Hindlimb muscle (tissue), 1 donor: ENCODE measurements around the gene KRT81. TPM values are rescaled to one million over a fixed set of nuclear protein-coding genes. Genes with fewer than 3 reads are reported as not detected.
"Not testable (repeated sequence)": the region's sequence is repeated elsewhere in the genome, so short reads cannot be mapped to it uniquely, and the experiment has no call there.

Source experiments
- DNase-seq: peaks from one replicate; pipeline ENCODE4 v3.0.0-alpha.2; 2013
- polyA plus RNA-seq: library from polyadenylated mRNA; unstranded; fragments of 120-200 nt; gene quantifications from one replicate; pipeline ENCODE4 v1.2.1, GENCODE V29; 2013; ENCODE audit not compliant: insufficient read length

The KRT81 gene
- polyA plus RNA-seq, 1 donor = 0.14 TPM

- DNase-seq = no peak
These were observed 4.3 kb upstream of the KRT81 start for GRCh38 chr12:52295663-52296062.

GRCh38 chr12:52294803-52295202 is 3.5 kb upstream of the KRT81 start:
- no peak for DNase-seq

- DNase-seq = no peak
These were observed 2.6 kb upstream of the KRT81 start for GRCh38 chr12:52293926-52294325.

GRCh38 chr12:52290483-52291134 is 725 bp downstream of the KRT81 start:
- not testable (repeated sequence) for DNase-seq

GRCh38 chr12:52287816-52288805 is 3.2 kb downstream of the KRT81 start:
- DNase-seq = not testable (repeated sequence)

GRCh38 chr12:52286857-52287785 is 4.2 kb downstream of the KRT81 start:
- DNase-seq = not testable (repeated sequence)

- no peak for DNase-seq
These were observed 5.3 kb downstream of the KRT81 start for GRCh38 chr12:52285851-52286530.

GRCh38 chr12:52285172-52285745 is 6.1 kb downstream of the KRT81 start:
- DNase-seq = no peak

GRCh38 chr12:52284562-52285171 is 6.7 kb downstream of the KRT81 start:
- DNase-seq = no peak

GRCh38 chr12:52280796-52281560 is 10.4 kb downstream of the KRT81 start:
- no peak for DNase-seq

- DNase-seq = no peak
These were observed 11.0 kb downstream of the KRT81 start for GRCh38 chr12:52280319-52280795.

GRCh38 chr12:52279422-52280318 is 11.7 kb downstream of the KRT81 start:
- DNase-seq = no peak

- DNase-seq = peak; percentile 71
These were observed 12.5 kb downstream of the KRT81 start for GRCh38 chr12:52278575-52279421.

- DNase-seq = no peak
These were observed 13.7 kb downstream of the KRT81 start for GRCh38 chr12:52277486-52278245.

- DNase-seq = no peak
These were observed 15.6 kb downstream of the KRT81 start for GRCh38 chr12:52275686-52276085.

GRCh38 chr12:52274521-52275120 is 16.7 kb downstream of the KRT81 start, which contains the start of gene KRT86:
Gene KRT86 (plus strand): TSS chr12:52274645. CDS start chr12:52301917, 27,272 bp downstream.
- no peak for DNase-seq

- no peak for DNase-seq
These were observed 20.2 kb downstream of the KRT81 start for GRCh38 chr12:52271158-52271557.
